Epithelial cell of esophagus (primary cell): ENCODE data around the gene TYSND1.

ENCODE experiments used
- DNase-seq: peaks from one replicate; pipeline ENCODE4 v3.0.0; 2010; ENCODE audit warnings: low read depth
- H3K4me3 ChIP-seq: 2 replicates; pipeline ENCODE4 v1.5.1; 2011; ENCODE audit warnings: mild to moderate bottlenecking, low read length, control low read depth
- CTCF ChIP-seq: IDR thresholded peaks from 2 replicates; pipeline ENCODE4 v1.5.1; 2011; ENCODE audit warnings: low read depth, mild to moderate bottlenecking, low read length, control low read depth, inconsistent platforms; ENCODE audit not compliant: insufficient read depth; ENCODE audit errors: missing control alignments

The TYSND1 gene

GRCh38 chr10:70090013-70090412 lies 56.5 kb downstream of the TYSND1 start:
- no peak for TF ChIP-seq CTCF
- DNase-seq: peak; percentile 27

GRCh38 chr10:70088308-70088698 lies 58.2 kb downstream of the TYSND1 start:
- H3K4me3 ChIP-seq: no peak overlapping the region
- no peak for DNase-seq
- no peak for TF ChIP-seq CTCF

More at GRCh38 chr10:70090013-70090412, 56.5 kb downstream of the TYSND1 start:
- no peak overlapping the region for H3K4me3 ChIP-seq
